Large intestine (tissue), 3 donors: ENCODE results near the gene NEFH. TPM values are rescaled to one million over a fixed set of nuclear protein-coding genes. Genes with fewer than 3 reads are reported as not detected.

Experiments used
- DNase-seq, 2 donors: peaks; one replicate each; pipeline versions ENCODE4 v3.0.0 to v3.0.0-alpha.2; 2013
- H3K27ac ChIP-seq: one replicate; pipeline ENCODE4 v1.5.1; 2013; ENCODE audit warnings: low read length
- H3K27me3 ChIP-seq: 2 replicates; pipeline ENCODE4 v1.6.1; 2013; ENCODE audit warnings: low read length; ENCODE audit not compliant: control insufficient read depth, insufficient read depth
- H3K36me3 ChIP-seq: 2 replicates; pipeline ENCODE4 v1.6.1; 2013; ENCODE audit warnings: low read length; ENCODE audit not compliant: control insufficient read depth, insufficient read depth
- H3K4me1 ChIP-seq: one replicate; pipeline ENCODE4 v1.6.1; 2013; ENCODE audit warnings: low read length; ENCODE audit not compliant: control insufficient read depth, insufficient read depth
- H3K4me3 ChIP-seq: one replicate; pipeline ENCODE4 v1.5.1; 2013; ENCODE audit warnings: low read length
- H3K9me3 ChIP-seq: one replicate; pipeline ENCODE4 v1.6.1; 2013; ENCODE audit warnings: mild to moderate bottlenecking, low read depth, low read length, moderate library complexity; ENCODE audit not compliant: control insufficient read depth
- WGBS: methylation state at CpG from one replicate; pipeline ENCODE4 v1.1.5; 2013; ENCODE audit warnings: low lambda C conversion rate; ENCODE audit not compliant: insufficient coverage; 5-methylcytosine and 5-hydroxymethylcytosine counted together
- polyA plus RNA-seq: library from polyadenylated mRNA; unstranded; fragments of 120-200 nt; gene quantifications from one replicate; pipeline ENCODE4 v1.2.1, GENCODE V29; 2013

The NEFH gene
- polyA plus RNA-seq, 1 donor = 5.6 TPM

DNA sequence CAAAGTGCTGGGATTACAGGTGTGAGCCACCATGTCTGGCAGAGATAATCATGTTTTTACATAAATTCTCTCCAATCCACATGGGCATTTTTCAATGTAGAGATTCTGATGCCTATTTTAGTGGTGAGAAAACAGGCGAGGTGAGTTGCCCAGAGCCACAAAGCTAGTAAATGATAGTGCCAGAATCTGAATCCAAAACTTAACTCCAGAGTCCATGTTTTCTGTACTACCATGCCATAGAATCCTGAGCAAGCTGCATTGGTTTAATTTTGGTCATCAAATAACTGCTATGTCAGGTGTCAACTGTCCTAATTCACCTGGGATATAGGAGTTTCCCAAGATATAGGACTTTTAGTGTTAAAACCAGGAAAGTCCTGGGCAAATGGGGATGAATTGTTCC lies 13.6 kb downstream of the NEFH start:
- no peak for DNase-seq
- Histone ChIP-seq H3K4me1 (no peaks in the 10 kb centered on the region), H3K36me3 (peaks cover under 1% of the 10 kb centered on the region), H3K4me3 (no peak overlapping the region), H3K27ac (no peak overlapping the region), H3K9me3 (no peaks in the 10 kb centered on the region), H3K27me3 (no peaks in the 10 kb centered on the region)
- WGBS = 100% methylated on average over 1 of the region's 1 CpG

DNA sequence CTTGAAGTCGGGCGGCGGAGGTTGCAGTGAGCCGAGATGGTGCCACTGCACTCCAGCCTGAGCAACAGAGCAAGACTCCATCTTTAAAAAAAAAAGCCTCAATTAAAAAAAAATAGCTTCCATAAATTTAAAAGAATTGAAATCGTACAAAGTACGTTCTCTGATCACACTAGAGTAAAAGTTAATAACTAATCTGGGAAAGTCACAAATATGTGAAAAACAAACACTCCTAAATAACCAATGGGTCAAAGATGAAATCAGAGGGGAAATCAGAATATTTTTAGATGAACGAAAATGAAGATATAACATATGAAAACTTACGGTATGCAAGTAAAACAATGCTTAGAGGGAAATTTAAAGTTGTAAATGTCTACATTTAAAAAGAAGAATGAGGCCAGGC lies 19.8 kb downstream of the NEFH start:
- Histone ChIP-seq H3K36me3 (no peaks in the 10 kb centered on the region), H3K4me1 (no peaks in the 10 kb centered on the region), H3K27me3 (no peaks in the 10 kb centered on the region), H3K27ac (no peak overlapping the region), H3K9me3 (no peaks in the 10 kb centered on the region), H3K4me3 (no peak overlapping the region)
- no peak for DNase-seq
- 49% methylated on average over 7 of the region's 8 CpGs for WGBS

- Histone ChIP-seq H3K9me3 (no peaks in the 10 kb centered on the region), H3K36me3 (peaks cover 29% of the 10 kb centered on the region), H3K4me3 (no peak overlapping the region), H3K27ac (no peak overlapping the region), H3K27me3 (no peaks in the 10 kb centered on the region), H3K4me1 (no peaks in the 10 kb centered on the region)
- DNase-seq = peak in 1 of 2 donors; percentile 19
- 70% methylated on average over 2 of the region's 7 CpGs for WGBS
These were observed 23.9 kb downstream of the NEFH start for GRCh38 chr22:29503811-29504372.

DNA sequence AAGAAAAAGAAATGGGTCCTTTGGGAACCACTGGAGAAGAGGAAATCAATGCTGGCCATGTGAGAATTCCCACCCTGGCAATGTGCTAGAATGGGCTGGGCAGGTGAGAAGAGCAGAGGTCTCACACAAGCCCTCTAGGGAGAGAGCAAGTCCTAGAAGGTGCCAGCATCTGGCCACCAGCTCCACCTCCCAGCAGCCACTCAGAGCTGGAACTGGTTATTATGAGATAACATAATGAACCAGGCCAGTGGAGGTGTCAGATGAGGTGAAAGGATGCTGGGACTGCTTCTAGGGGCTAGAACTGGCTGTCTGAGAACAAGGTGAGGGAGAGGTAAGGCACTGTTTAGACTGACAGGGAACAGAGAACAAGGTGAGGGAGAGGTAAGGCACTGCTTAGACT lies 29.3 kb downstream of the NEFH start:
- Histone ChIP-seq H3K9me3 (no peaks in the 10 kb centered on the region), H3K4me1 (no peaks in the 10 kb centered on the region), H3K27ac (no peak overlapping the region), H3K27me3 (no peaks in the 10 kb centered on the region), H3K4me3 (no peak overlapping the region), H3K36me3 (peaks cover 68% of the 10 kb centered on the region)
- no peak for DNase-seq

DNA sequence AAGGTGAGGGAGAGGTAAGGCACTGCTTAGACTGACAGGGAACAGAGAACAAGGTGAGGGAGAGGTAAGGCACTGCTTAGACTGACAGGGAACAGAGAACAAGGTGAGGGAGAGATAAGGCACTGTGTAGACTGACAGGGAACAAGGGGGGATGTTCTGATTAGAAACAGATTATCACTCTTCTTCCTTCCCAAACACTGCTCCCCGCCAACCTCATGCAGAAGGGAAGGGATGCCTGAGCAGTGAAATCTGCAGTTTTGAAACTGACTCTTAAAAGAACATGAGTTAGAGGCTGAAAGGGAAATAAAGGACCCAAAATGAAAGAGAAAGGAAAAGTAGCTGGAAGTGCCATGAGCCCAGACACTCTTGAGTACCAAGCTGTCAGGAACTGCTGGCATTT lies 29.8 kb downstream of the NEFH start:
- H3K4me1 ChIP-seq = no peaks in the 10 kb centered on the region
- no peak overlapping the region for H3K4me3 ChIP-seq
- H3K27ac ChIP-seq = no peak overlapping the region
- H3K27me3 ChIP-seq = no peaks in the 10 kb centered on the region
- no peak for DNase-seq
- no peaks in the 10 kb centered on the region for H3K9me3 ChIP-seq
- WGBS = no CpG with 5 or more reads among the region's 1 CpG
- H3K36me3 ChIP-seq = peaks cover 70% of the 10 kb centered on the region

DNA sequence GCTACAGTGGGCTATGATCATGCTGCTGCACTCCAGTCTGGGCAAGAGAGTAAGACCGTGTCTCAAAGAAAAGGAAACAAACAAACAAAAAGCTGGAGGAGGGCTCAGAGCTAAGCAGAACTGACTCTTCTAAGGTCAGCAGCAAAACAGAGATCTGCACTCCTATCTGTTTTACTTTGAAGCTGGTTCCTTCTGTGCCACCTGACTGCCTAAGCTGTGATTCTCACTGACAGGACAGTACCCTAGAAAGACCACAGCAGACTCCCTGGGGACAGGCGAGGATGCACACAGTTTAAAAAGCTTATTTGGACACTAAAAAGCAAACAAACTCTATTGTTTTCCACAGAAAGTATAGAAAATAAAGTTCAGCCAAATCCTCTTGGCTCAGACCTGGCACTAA lies 30.5 kb downstream of the NEFH start:
- H3K27ac ChIP-seq = no peak overlapping the region
- DNase-seq = no peak
- H3K4me3 ChIP-seq = no peak overlapping the region
- WGBS = 60% methylated on average over 1 of the region's 2 CpGs
- H3K27me3 ChIP-seq = no peaks in the 10 kb centered on the region
- no peaks in the 10 kb centered on the region for H3K4me1 ChIP-seq
- H3K9me3 ChIP-seq = no peaks in the 10 kb centered on the region
- H3K36me3 ChIP-seq = peaks cover 75% of the 10 kb centered on the region

DNA sequence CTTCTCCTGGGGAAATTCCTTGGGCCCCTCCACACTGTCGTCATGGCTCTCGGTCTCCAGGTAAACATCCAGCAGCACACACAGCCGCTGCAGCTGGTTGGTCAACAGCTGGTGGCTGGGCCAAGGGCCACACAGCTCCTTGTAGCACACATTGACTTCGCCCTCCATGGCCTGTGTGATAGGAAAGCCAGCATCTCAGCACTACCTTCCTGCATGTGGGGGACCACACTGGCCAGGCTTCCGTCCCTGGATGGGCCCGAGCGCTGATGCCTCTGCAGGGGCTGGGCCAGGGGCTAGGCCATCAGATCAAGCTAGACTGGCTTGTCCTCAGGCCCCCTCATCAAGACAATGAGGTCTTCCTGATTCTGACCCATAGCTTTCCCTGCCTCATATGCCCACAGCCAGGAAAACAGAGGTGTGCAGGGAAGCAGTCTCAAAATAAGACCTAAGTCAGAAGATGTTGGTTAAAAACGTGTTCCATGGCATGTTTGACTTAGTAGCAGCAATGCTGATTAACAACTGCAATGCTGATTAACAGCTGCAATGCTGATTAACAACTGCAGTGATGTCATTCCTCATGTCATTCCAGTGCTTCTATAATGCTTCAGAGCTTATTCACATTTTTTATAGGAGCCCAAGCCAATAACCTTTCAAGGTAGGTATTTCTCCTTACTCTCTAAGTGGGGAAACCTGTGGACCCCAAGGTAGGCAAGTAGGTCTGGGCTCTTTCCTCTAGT lies 31.3 kb downstream of the NEFH start:
- peaks cover 78% of the 10 kb centered on the region for H3K36me3 ChIP-seq

GRCh38 chr22:29512031-29512430 lies 32.0 kb downstream of the NEFH start:
- no CpG with 5 or more reads among the region's 4 CpGs for WGBS
- H3K27me3 ChIP-seq = no peaks in the 10 kb centered on the region

More for the DNA sequence above, 31.3 kb downstream of the NEFH start:
- no peak overlapping the region for H3K4me3 ChIP-seq
- no peaks in the 10 kb centered on the region for H3K4me1 ChIP-seq
- no peak for DNase-seq
- no peak overlapping the region for H3K27ac ChIP-seq
- no peaks in the 10 kb centered on the region for H3K9me3 ChIP-seq
- WGBS = no CpG with 5 or more reads among the region's 8 CpGs
- no peaks in the 10 kb centered on the region for H3K27me3 ChIP-seq

GRCh38 chr22:29517215-29517908 lies 37.3 kb downstream of the NEFH start:
- no CpG with 5 or more reads among the region's 5 CpGs for WGBS
- Histone ChIP-seq H3K27me3 (no peaks in the 10 kb centered on the region), H3K27ac (no peak overlapping the region), H3K4me3 (no peak overlapping the region), H3K4me1 (no peaks in the 10 kb centered on the region), H3K36me3 (peaks cover 73% of the 10 kb centered on the region), H3K9me3 (no peaks in the 10 kb centered on the region)
- no peak for DNase-seq

More at GRCh38 chr22:29512031-29512430, 32.0 kb downstream of the NEFH start:
- Histone ChIP-seq H3K36me3 (peaks cover 78% of the 10 kb centered on the region), H3K4me1 (no peaks in the 10 kb centered on the region), H3K4me3 (no peak overlapping the region), H3K27ac (no peak overlapping the region), H3K9me3 (no peaks in the 10 kb centered on the region)
- DNase-seq = no peak

DNA sequence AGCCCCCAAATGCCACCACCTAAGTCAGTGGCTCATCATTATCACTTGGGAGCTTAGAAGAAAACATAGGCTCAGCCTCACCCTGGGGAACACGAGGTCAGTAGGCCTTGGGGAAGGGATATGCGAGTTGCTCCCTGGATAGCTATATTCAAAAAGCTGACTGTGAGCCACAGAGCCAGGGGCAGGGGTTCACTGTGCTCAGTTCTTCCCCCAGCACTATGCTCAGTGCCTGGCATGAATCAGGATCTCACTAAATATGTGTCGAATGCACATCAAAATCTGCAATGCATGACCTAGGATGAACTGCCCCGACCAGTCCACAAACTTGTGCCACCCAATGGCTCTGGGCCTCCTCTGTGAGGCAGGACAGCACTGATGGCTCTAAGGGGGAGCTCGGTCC lies 38.4 kb downstream of the NEFH start:
- Histone ChIP-seq H3K27ac (no peak overlapping the region), H3K36me3 (peaks cover 68% of the 10 kb centered on the region), H3K4me1 (no peaks in the 10 kb centered on the region), H3K9me3 (no peaks in the 10 kb centered on the region), H3K27me3 (no peaks in the 10 kb centered on the region), H3K4me3 (no peak overlapping the region)
- no peak for DNase-seq
- WGBS = no CpG with 5 or more reads among the region's 5 CpGs
